ENCODE measurements around the gene DCAF15. TPM values are rescaled to one million over a fixed set of nuclear protein-coding genes. Genes with fewer than 3 reads are reported as not detected.

Gene DCAF15
- total RNA-seq, 2 donors from 2014 or later, result 7.0 to 20.4 TPM

DNA sequence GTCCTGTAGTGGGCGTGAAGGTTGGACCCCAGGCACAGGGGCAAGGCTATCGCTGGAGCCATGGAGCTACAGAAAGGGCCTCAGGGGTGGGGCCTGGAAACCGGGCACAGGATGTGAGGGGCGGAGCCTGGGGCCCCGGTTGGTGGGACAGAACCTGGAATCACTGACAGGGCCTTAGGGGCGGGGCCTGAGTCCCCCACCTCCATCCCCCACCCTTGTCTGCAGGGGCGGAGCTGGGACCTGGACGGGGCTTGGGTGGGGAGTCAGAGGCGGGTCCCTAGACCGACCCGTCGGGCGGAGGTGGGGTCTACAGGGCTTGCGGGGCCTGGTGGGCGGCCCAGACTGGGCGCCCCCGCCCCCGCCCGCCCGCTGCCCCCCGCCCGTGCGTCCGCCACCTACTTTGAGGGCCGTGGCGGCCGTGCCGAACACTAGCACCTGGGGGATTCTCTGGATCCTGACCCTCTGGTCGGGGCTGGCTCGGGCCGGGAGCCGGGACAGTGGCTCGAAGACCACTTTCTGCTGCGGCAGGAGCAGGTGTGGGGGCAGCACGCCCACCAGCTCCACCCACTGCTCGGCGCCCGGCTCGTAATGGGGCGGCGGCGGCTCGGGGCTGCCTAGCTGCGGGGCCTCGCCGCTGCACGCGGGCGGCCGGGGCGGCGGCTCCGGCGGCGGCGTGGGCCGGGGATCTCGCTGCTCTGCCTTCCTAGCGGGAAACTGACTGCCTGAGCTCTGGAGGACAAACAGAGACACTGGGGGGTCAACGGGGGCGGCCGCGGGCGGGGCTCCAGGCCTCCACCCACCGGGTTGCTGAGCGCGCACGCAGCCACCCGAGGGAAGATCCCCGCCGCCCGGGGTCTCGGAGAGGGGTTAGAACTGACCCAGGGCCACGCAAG, 26.3 kb downstream of the DCAF15 start:
- Histone ChIP-seq H3K27ac (peak overlapping the region in 2 of 4 donors; percentile 6 to 31), H3K9me3 (no peaks in the 10 kb centered on the region), H3K4me3 (no peak overlapping the region), H3K36me3 (replicated peaks in 1 of 2; ENCODE audit: insufficient read depth in 1 of 2, low read depth in 2 of 2) (no peaks in the 10 kb centered on the region), H3K27me3 (no peaks in the 10 kb centered on the region), H3K4me1 (no peaks in the 10 kb centered on the region)
- WGBS, 2 donors, result 58 to 76% methylated on average over 21 to 59 of the region's 74 CpGs
- ATAC-seq, result peak; percentile 40
- no peak for TF ChIP-seq POLR2A (IDR thresholded peaks at IDR 0.05)
- TF ChIP-seq, protein P1, sequence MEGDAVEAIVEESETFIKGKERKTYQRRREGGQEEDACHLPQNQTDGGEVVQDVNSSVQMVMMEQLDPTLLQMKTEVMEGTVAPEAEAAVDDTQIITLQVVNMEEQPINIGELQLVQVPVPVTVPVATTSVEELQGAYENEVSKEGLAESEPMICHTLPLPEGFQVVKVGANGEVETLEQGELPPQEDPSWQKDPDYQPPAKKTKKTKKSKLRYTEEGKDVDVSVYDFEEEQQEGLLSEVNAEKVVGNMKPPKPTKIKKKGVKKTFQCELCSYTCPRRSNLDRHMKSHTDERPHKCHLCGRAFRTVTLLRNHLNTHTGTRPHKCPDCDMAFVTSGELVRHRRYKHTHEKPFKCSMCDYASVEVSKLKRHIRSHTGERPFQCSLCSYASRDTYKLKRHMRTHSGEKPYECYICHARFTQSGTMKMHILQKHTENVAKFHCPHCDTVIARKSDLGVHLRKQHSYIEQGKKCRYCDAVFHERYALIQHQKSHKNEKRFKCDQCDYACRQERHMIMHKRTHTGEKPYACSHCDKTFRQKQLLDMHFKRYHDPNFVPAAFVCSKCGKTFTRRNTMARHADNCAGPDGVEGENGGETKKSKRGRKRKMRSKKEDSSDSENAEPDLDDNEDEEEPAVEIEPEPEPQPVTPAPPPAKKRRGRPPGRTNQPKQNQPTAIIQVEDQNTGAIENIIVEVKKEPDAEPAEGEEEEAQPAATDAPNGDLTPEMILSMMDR (IDR thresholded peaks at IDR 0.05), result no peak
- DNase-seq, result peak; percentile 39 to 76 (median 62)
- intact Hi-C loops (cut with DNase I), result no loop called here

GRCh38 chr19:13979244-13979615, 26.9 kb downstream of the DCAF15 start:
- Histone ChIP-seq H3K36me3 (replicated peaks in 1 of 2; ENCODE audit: insufficient read depth in 1 of 2, low read depth in 2 of 2) (no peaks in the 10 kb centered on the region), H3K27ac (no peak overlapping the region), H3K4me1 (no peaks in the 10 kb centered on the region), H3K27me3 (no peaks in the 10 kb centered on the region), H3K9me3 (no peaks in the 10 kb centered on the region), H3K4me3 (no peak overlapping the region)
- DNase-seq (no peak), ATAC-seq (no peak)
- intact Hi-C loops (cut with DNase I), result no loop called here
- no peak for TF ChIP-seq POLR2A (IDR thresholded peaks at IDR 0.05)
- 41 to 81% methylated on average over 3 to 12 of the region's 12 CpGs for WGBS, 2 donors

GRCh38 chr19:13979686-13980085, 27.4 kb downstream of the DCAF15 start:
- TF ChIP-seq, protein P1 (IDR thresholded peaks at IDR 0.05), result no peak
- TF ChIP-seq POLR2A (IDR thresholded peaks at IDR 0.05), result no peak
- Histone ChIP-seq H3K36me3 (replicated peaks in 1 of 2; ENCODE audit: insufficient read depth in 1 of 2, low read depth in 2 of 2) (no peaks in the 10 kb centered on the region), H3K27me3 (no peaks in the 10 kb centered on the region), H3K4me1 (no peaks in the 10 kb centered on the region), H3K27ac (no peak overlapping the region), H3K9me3 (no peaks in the 10 kb centered on the region), H3K4me3 (no peak overlapping the region)
- ATAC-seq (no peak), DNase-seq (no peak)
- WGBS, 2 donors, result 73 to 96% methylated on average over 5 to 12 of the region's 12 CpGs
- intact Hi-C loops (cut with DNase I), result no loop called here

- DNase-seq (no peak), ATAC-seq (no peak)
- Histone ChIP-seq H3K36me3 (replicated peaks in 1 of 2; ENCODE audit: insufficient read depth in 1 of 2, low read depth in 2 of 2) (no peaks in the 10 kb centered on the region), H3K9me3 (no peaks in the 10 kb centered on the region), H3K27me3 (no peaks in the 10 kb centered on the region), H3K27ac (no peak overlapping the region), H3K4me1 (no peaks in the 10 kb centered on the region), H3K4me3 (no peak overlapping the region)
- WGBS, 2 donors, result 95% methylated on average over 13 of the region's 15 CpGs; no CpG with 5 or more reads in 1 of the 2 donors
- TF ChIP-seq, protein P1 (IDR thresholded peaks at IDR 0.05), result no peak
- no peak for TF ChIP-seq POLR2A (IDR thresholded peaks at IDR 0.05)
- intact Hi-C loops (cut with DNase I), result no loop called here
Observed at GRCh38 chr19:13980340-13980739, 28.0 kb downstream of the DCAF15 start.

DNA sequence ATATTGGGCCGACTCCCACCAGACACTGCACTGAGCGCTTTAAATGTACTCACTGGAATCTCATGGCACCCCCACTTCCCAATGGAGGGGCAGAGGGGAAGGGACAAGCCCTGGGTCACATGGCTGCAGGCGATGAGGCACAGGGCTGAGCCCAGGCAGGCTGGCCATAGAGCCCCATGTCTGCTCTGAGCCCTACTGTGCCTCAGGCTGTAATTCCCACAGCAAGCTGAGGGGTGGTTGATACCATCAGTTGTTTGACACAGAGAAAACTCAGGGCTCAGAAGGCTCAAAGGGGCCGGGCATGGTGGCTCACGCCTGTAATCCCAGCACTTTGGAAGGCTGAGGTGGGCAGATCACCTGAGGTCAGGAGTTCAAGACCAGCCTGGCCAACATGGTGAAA, 28.7 kb downstream of the DCAF15 start:
- ATAC-seq (no peak), DNase-seq (no peak)
- WGBS, 2 donors, result 88% methylated on average over 5 of the region's 5 CpGs; no CpG with 5 or more reads in 1 of the 2 donors
- TF ChIP-seq, protein P1 (IDR thresholded peaks at IDR 0.05), result no peak
- no peak for TF ChIP-seq POLR2A (IDR thresholded peaks at IDR 0.05)
- intact Hi-C loops (cut with DNase I), result no loop called here
- Histone ChIP-seq H3K27me3 (no peaks in the 10 kb centered on the region), H3K36me3 (replicated peaks in 1 of 2; ENCODE audit: insufficient read depth in 1 of 2, low read depth in 2 of 2) (no peaks in the 10 kb centered on the region), H3K27ac (no peak overlapping the region), H3K9me3 (no peaks in the 10 kb centered on the region), H3K4me1 (peaks cover 3% of the 10 kb centered on the region), H3K4me3 (no peak overlapping the region)

Data from body of pancreas (tissue), 4 donors.